DMS153 (cell line): ENCODE data around the gene EIF3B.
"Not testable (repeated sequence)": the region's sequence is repeated elsewhere in the genome, so short reads cannot be mapped to it uniquely, and the experiment has no call there.

Experiments
- DNase-seq: peaks from one replicate; lab custom pipeline; 2025; lab: John Stamatoyannopoulos, UW

The EIF3B gene

DNA sequence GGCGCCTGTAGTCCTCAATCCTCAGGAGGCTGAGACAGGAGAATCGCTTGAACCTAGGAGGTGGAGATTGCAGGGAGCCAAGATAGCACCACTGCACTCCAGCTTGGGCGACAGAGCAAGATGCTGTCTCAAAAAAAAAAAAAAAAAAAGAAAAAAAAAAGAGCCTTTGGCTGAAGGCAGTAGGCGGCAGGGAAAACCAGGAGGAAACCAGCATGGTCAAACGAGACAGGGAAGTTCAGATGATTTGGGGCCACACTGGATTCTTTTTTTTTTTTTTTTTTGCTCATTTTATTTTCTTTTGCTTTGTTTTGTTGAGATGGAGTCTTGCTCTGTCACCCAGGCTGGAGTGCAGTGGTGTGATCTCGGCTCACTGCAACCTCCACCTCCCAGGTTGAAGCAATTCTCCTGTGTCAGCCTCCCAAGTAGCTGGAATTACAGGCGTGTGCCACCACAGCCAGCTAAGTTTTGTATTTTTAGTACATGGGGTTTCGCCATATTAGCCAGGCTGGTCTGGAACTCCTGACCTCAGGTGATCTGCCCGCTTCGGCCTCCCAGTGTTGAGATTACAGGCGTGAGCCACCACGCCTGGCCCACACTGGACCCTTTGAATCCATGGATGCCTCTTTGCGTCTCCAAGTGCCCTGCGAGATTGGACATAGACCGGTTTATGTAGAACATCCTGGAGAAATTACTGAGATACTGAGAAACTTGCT is 7.1 kb upstream of the EIF3B start:
- not testable (repeated sequence) for DNase-seq

DNA sequence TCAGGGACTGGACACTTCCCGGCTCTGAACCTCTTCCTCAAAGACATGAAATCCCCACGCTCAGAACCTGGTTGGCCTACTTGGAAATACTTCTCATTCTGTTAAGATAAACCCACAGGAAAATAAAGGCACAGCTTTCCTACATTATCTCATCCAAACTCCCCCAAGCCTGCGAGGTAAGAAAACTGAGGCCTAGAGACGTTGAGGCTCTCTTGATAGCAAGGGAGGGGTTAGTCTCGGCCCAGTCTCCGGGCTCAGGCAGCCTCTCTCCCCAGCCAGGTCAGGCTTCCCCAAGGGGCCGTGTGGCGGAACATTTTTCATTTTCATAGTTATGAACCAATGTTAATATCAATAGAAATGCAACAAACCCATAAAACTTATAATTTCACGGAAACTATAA is 4.6 kb upstream of the EIF3B start:
- no peak for DNase-seq

DNA sequence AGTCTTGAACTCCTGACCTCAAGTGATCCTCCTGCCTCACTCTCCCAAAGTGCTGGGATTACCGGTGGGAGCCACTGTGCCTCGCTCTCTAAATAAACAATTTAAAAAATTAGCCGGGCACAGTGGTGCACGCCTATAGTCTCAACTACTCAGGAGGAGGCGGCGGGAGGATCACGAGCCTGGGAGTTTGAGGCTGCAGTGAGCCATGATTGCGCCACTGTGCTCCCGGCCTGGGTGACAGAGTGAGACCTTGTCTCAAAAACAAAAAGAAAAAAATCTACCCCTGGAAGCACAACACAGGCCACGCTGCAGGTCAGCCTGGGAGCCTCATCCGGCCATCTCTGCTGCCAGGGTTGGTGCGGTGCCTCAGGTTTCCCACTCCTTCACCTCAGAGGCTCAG is 3.8 kb upstream of the EIF3B start:
- no peak for DNase-seq

DNA sequence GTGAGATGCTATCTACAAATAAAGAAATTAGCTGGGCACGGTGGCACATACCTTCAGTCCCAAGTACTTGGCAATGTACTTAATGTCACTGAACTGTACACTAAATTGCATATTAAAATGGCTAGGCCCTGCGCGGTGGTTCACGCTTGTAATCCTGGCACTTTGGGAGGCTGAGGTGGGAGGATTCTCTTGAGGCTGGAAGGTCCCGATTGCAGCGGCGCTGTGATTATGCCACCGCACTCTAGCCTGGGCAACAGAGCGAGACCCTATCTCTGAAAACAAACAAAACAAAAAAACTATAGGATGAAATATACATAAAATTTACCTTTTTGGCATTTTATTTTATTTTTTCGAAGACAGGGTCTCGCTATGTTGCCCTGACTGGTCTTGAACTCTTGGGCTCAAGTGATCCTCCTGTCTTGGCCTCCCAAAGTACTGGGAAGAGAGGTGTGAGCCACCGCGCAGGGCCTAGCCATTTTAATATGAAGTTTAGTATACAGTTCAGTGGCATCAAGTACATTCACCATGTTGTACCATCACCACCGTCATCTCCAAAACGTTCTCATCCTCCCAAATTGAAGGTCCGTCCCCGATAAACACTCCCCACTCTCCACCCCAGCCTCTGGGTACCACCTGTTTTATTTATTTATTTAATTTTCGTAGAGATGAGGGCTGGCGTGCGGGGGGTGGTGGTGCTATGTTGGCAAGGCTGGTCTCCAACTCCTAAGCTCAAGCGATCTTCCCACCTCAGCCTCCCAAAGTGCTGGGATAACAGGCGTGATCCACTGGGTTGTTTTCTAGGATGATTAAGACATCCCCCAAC is 1.3 kb upstream of the EIF3B start:
- no peak for DNase-seq

DNA sequence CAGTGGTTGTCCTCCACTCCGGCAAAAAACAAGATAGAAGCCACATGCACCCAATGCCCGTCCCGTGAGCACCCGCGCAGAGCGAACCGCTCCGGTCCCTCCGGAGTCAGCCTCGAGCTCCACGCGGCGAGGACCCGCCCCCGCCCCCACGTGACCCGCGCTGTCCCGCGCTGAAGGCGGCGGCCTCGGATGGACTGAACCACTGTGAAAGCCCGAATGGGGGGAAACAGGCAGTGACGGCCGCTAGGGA is 766 bp upstream of the EIF3B start:
- peak; percentile 85 for DNase-seq

DNA sequence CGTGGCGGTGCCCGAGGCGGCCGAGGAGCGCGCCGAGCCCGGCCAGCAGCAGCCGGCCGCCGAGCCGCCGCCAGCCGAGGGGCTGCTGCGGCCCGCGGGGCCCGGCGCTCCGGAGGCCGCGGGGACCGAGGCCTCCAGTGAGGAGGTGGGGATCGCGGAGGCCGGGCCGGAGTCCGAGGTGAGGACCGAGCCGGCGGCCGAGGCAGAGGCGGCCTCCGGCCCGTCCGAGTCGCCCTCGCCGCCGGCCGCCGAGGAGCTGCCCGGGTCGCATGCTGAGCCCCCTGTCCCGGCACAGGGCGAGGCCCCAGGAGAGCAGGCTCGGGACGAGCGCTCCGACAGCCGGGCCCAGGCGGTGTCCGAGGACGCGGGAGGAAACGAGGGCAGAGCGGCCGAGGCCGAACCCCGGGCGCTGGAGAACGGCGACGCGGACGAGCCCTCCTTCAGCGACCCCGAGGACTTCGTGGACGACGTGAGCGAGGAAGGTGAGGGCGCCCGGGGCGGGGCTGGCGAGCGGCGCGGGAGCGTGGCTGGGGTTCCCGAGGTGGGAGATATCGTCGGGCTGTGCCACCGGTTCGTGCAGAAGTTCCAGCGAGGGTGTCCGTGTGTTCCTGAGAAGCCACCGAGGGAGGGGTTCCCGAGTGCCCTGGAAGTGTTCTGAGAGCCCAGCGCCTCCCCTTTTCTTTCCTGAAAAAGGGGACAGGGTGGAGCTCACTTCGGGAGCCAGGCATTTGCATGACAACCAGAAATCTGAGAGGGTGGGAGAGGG is 495 bp downstream of the EIF3B start:
- no peak for DNase-seq

DNA sequence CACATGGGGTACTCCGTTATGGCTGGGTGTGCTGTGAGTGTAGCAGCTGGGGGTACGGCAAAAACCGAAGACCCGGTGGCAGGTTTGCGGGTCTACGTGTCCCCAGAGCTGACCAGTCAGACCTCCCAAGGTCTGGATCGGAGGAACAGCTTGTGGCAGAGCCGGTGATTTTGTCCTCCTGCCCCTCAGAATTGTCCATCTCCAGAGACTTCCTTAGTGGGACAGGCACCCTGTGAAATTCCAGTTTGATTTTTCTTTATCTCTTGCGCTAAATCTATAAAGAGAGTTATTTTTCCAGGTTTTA is 1.0 kb downstream of the EIF3B start:
- no peak for DNase-seq

DNA sequence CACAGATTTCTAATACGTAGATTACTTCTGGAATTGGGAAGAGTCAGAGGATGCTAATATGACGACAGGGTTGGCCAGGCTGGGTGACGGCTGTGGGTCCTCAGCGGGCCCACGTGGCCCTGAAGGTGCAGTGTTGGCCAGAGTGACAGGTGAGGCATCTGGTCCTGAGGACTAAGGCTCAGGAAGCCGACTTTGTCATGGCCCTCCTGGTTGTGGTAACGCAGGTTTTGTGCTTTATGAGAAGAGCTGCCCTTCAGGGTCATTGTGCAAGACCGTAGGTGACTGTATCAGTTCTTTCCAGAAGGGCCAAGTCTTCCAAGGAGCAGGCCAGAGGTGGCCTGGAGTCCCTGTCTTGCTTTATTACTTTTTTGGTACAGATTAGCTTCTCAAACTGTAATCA is 2.5 kb downstream of the EIF3B start:
- no peak for DNase-seq

DNA sequence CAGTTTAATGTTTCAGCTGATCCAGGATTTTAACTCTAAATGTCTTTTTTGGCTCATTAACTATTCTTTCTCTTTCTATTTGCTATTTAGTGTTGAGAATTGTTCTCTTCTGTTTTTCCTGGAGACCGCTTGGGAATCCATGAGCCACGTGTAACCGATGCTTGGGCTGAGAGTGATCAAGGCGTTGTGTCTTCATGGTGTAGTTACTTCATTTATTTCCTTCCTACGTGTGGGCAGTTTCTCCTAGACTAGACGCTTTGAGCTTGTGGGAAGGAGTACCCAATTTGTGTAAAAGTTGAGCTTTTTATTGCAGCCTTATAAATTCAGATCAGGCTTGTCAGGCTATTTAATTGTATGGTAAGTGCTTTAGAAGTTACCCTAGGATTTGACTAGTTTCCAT is 2.9 kb downstream of the EIF3B start:
- DNase-seq: no peak

DNA sequence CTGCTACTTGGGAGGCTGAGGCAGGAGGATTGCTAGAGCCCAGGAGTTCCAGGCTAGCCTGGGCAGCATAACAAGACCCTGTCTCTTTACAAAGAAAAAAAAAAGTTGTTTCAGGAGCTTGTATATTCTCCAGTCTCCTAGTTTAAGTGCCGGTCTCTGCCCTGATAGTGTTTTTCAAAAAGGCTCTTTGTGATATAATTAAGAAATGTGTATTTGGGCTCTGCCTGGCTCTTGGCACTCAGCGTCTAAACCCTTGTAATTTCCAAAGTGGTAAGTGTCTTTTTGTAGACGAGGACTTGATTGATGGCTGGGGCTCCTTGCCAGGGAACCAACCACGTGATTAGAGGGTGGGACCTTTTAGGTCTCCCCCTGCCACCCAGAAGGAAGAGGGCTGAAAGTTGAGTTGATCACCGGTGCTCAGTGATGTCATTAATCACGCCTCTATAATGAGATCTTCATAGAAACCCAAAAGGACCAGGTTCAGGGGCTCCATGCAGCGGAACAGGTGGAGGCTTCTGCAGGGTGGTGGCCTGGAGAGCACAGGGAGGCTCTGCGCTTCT is 4.4 kb downstream of the EIF3B start:
- DNase-seq: no peak

DNA sequence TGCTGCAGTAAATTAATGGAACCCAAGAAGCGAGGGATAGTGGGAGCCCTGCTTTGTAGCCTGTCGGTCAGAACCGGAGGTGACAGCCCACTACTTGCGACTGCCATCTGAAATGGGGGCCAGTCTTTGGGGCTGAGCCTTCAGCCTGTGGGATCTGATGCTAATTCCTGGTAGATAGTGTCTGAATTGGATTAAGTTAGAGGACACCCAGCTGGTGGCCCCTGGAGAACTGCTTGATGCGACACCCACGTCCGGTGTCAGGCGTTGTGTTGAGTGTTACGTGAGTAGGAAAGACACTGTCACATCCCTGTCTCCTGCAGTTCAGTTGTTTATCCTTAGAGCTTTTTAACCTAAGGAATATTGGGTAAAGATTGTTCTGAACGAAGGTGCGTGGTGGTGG is 5.0 kb downstream of the EIF3B start:
- DNase-seq: no peak

DNA sequence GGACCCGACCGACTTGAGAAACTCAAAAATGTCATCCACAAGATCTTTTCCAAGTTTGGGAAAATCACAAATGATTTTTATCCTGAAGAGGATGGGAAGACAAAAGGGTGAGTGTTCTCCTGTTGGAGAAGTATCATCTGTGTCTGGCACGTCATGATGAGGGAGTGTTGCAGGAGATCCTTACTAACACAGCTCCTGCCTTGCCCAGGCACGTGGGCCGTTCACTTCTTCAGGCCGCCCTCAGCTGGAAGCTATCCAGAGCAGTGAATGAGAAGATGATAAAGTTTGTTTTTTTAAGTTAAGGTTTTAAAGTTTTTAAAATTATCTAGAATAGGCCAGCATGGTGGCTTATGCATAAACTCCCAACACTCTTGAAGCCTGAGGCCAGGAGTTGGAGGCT is 6.2 kb downstream of the EIF3B start:
- no peak for DNase-seq

DNA sequence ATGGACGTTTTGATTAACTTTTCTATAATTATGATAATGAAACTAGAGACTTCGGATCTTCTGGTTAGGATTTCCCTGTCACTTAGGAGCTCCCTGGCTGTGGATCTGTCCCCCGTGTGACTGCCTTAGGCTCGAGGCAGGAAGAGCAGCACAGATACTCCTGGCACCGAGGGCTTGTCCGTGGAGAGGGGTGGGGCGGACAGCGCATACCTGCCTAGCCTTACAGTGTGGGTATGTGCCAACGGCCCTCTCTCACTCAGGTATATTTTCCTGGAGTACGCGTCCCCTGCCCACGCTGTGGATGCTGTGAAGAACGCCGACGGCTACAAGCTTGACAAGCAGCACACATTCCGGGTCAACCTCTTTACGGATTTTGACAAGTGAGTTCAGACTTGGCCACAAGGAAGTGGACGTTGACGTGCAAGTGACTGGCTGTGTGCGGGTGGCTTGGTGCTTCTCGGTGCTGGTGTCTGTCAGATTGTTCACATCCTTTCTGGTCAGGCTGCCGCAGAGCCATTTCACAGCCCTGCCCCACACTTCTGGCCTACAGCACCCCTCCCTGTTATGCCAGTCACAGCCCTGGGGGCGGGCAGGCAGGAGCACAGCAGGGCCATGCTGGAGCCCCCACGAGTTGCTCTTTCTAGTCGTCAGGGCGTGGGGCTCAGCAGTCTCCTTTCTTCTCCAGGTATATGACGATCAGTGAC is 7.9 kb downstream of the EIF3B start:
- no peak for DNase-seq

DNA sequence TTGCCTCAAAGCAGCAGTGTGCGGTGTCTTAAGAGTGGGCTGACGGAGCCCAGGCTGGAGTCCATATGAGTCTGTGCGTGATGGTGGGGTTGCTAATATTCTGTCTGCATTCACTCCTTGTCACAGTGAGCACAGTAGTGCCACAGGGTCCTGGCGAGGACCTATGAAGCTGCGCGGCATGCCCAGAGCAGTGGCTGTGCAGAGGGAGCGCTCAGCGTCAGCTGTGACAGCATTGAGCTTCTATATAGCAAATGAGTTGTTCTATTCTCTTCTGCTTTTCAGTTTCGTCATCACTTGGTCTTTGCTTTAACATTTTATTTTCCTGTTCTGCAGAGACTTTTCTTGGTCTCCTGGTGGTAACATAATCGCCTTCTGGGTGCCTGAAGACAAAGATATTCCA is 14.5 kb downstream of the EIF3B start:
- DNase-seq: no peak

DNA sequence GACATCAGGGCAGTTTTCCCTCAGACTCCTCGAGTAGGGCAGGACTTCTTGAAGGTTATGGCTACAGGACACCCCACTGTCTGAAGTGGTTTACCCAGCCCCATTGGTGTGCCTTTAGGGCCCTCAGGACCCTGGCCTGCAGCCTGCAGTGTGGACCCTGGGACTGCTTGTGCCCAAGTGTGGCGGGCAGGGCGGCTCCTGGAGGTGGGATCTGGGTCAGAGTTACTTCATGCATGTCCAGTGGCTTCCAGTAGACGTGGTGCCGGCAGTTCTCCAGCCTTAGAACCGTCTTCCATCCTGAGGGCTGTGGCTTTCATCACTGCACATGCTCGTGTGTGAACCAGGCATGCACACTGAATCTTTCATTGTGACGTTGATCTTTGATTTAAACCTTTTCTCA is 16.7 kb downstream of the EIF3B start:
- no peak for DNase-seq

DNA sequence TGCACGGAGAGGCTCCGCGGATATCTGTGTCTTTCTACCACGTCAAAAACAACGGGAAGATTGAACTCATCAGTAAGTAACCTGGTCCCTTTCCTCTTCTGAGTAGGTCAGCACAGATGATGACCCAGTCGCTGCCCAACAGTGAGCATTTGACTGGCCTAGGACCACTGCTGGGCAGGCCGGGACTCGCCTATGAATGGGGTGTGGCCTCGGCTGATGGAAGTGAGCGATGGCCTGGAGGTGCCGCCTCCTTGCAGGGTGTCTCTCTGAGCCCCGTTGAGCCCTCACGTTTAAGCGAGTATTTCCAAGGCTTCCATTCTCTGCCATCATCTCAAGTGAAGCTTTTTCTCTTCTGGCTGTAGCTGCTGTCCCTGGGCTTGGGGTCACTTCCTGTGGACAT is 18.1 kb downstream of the EIF3B start:
- no peak for DNase-seq

DNA sequence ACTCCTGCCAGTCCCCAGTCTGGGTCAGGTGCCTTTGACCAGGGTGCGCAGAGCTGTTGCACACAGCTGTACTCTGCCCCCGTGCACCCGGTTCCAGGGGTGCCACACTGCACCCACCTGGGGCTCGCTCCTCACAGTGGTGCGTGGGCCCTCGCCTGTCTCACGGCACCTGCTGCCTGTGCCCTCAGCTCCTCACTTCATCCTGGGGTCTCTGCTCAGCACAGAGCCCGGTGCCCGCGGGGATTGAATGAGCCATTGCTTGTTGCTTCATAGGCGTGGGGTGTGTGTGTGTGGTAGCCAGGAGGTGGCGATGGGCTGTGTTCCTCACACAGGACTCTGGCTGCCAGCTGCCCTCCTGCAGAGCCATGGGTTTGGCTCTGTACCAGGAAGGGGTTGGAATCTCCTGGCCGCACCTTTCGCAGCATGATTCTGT is 18.5 kb downstream of the EIF3B start:
- DNase-seq: no peak

DNA sequence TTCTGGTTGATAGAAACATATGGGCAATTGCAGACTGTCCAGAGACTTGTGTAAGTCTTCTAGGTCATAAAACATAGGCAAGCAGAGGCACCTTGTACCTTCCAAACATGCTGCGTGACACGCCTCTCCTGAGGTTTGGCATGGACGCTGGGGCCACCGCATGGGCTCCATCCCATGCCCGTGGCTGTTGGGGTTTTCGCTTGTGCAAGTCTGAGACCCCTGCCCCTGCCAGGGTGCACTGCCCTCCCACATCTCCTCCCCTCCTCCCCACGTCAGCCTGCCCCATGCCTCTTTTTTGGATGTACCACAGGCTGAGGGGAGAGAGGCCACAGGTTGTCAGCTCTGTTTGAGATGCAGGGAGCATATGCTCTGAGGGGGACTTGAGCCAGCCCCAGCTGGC is 19.0 kb downstream of the EIF3B start:
- DNase-seq: no peak

DNA sequence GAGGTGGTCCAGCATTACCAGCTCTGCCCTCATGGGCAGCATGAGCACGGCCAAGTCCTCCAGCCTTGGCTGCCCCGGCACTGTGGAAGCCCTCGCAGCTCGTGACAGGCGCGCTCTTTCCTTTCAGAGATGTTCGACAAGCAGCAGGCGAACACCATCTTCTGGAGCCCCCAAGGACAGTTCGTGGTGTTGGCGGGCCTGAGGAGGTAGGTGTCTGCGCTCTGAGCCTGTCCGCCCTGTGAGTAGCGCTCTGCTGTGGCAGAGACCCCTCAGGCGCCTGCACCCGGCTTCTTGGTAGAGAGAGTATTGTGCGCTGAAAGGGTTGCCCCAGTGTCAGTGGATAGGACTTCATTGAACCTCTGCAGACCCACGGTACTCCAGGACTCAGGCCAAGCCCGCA is 19.8 kb downstream of the EIF3B start:
- DNase-seq: no peak

DNA sequence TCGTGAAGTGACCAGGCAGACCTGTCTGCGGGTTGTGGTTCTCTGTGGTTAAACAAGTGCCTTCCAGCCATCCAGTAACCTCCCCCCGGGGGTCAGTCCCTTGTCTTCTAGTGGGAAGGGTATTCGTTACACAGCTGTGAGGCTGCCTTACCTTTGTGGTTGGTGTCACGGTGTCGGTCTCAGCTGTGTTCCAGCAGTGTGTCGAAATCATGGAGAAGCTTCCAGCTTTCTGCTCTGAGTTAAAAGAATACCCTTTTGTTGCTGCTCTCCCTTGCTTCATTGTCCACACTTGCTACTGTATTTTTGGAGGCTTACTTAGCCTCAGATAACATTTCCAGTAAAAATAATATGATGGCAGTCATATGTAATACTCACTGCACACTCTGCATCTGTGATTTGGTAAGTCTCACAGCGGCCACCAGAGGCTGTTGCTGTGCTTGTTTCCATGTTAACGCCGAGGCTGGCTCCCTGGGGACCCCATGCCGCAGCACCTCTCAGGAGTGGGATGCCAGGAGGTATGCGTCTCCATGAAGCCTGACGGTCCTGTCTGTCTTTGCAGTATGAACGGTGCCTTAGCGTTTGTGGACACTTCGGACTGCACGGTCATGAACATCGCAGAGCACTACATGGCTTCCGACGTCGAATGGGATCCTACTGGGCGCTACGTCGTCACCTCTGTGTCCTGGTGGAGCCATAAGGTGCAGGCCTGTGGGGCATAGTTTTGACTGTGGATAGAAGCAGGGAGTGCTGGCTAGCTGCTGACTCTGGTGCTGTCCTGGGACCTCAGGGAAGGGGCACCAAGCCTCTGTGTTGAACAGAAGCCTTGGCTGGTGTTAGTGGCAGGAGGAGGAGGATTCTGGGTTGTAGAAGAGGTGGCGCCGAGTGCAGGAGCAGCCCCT is 20.5 kb downstream of the EIF3B start:
- no peak for DNase-seq

DNA sequence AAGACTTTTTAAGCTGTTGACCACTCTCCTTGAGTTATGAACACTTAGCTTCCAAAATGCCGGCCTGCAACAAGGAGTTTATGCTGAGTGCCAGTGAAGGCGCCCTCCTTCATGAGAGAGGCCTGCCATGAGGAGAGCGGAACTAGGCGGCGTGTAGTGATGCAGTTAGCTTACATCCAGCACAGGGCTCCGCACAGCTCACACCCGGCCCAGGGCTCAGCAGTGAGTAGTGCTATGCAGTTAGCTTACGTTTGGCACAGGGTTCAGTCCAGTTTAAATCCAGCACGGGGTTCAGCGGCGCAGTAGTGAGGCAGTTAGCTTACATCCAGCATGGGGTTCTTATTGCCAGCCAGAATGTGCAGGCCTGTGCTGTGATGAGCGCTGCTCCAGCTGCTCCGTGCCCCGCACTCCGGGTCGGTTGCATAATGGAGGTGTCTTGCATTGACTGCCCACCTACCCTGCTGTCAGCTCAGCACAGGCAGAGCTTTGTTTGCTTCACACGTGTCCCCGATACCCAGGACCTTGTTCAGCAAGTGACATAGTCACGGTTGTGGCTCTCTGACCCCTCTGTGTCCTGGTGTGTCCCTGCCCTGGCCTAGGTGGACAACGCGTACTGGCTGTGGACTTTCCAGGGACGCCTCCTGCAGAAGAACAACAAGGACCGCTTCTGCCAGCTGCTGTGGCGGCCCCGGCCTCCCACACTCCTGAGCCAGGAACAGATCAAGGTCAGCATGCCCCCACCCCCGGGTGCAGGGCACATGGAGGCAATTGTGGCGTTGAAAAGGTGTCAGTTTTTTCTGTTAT is 21.9 kb downstream of the EIF3B start:
- no peak for DNase-seq
